ENCODE results near the gene ZNF19. TPM values are rescaled to one million over a fixed set of nuclear protein-coding genes. Genes with fewer than 3 reads are reported as not detected.

The ZNF19 gene
- total and polyA plus RNA-seq, 2 of the 8 experiments (the other 6 are each of a cell fraction or from before 2014, with no cell fraction given) = 1.5 to 3.5 TPM

DNA sequence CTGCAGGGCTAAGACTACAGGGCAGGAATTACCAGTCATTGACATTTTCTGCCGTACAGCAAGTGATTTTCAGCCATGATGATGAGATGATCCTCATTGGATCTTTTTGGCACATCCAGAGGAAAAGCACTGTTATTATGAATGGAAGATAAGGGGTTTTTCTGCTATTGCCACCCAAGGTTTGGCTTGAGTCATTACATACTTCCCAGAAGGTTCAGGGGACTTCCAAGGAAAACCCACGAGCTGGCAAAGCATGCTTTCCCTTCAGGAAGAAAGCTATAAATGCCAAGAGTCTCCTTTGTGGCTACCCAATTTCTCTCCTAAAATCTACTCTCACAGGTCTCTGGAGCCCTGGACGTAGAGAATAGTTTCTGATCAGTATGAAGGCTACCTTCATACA, 43.2 kb upstream of the ZNF19 start:
- Histone ChIP-seq H3K14ac (ENCODE audit: insufficient read length) (no peak overlapping the region), H3K4me3 (ENCODE audit: extremely low read depth in 1 of 4, insufficient read depth in 2 of 4, low read depth in 3 of 4, low read length in 4 of 4) (no peak overlapping the region), H4K5ac (ENCODE audit: insufficient read length, low read depth, low read length) (no peak overlapping the region), H4K20me1 (replicated peaks in 1 of 2; ENCODE audit: control insufficient read depth in 1 of 2, insufficient read depth in 2 of 2, low read length in 2 of 2) (no peaks in the 10 kb centered on the region), H3K36me3 (ENCODE audit: control insufficient read depth in 2 of 4, insufficient read depth in 4 of 4, low read length in 3 of 4) (peaks cover 0 to 2% (median 0%) of the 10 kb centered on the region in 4 experiments; a peak in 2 of 8 replicates), H2BK12ac (ENCODE audit: low read depth, low read length) (no peak overlapping the region), H3K4me2 (ENCODE audit: insufficient read depth in 1 of 2, low read depth in 2 of 2, low read length in 2 of 2) (no peak overlapping the region), H2BK5ac (ENCODE audit: low read depth, low read length) (no peak overlapping the region), H3K9me3 (ENCODE audit: insufficient read depth in 2 of 2, low read depth in 1 of 2, low read length in 1 of 2) (no peaks in the 10 kb centered on the region), H3K4me1 (replicated peaks in 1 of 4; ENCODE audit: control insufficient read depth in 3 of 4, insufficient read depth in 4 of 4, low read length in 3 of 4) (no peaks in the 10 kb centered on the region), H4K8ac (ENCODE audit: extremely low read depth, insufficient read depth, low read length) (no peak overlapping the region), H3K56ac (replicated peaks; ENCODE audit: insufficient read length, low read depth, low read length) (no peak overlapping the region), H3K79me1 (ENCODE audit: low read depth, low read length) (peaks cover 3% of the 10 kb centered on the region; the same call in 1 of the 2 replicates), H3K23me2 (ENCODE audit: low read depth, low read length) (no peaks in the 10 kb centered on the region), H4K91ac (replicated peaks; ENCODE audit: insufficient read length, low read length) (no peak overlapping the region), H2BK120ac (replicated peaks; ENCODE audit: low read depth, low read length) (no peak overlapping the region), H3K23ac (ENCODE audit: insufficient read length) (no peak overlapping the region), H2BK20ac (ENCODE audit: low read length) (no peak overlapping the region), H3K4ac (replicated peaks; ENCODE audit: insufficient read length, low read depth, low read length) (no peak overlapping the region), H2BK15ac (ENCODE audit: low read length) (no peak overlapping the region), H2AK5ac (ENCODE audit: low read depth, low read length) (no peak overlapping the region), H3K27me3 (replicated peaks in 1 of 4; ENCODE audit: control insufficient read depth in 3 of 4, extremely low read depth in 1 of 4, insufficient read depth in 3 of 4, low read length in 3 of 4) (no peaks in the 10 kb centered on the region), H3K79me2 (ENCODE audit: control insufficient read depth in 1 of 2, insufficient read depth in 2 of 2, low read length in 2 of 2) (0 out of 4 replicates have a peak, but pooled peaks cover 0 to 4% of the 10 kb centered on the region in 2 experiments), H2AFZ (ENCODE audit: low read length) (no peak overlapping the region), H3K27ac (ENCODE audit: low read depth, low read length) (no peak overlapping the region), H3K9ac (replicated peaks in 1 of 4; ENCODE audit: extremely low read depth in 1 of 4, low read depth in 3 of 4, low read length in 3 of 4) (no peak overlapping the region), H3K18ac (ENCODE audit: extremely low read depth, low read length) (no peak overlapping the region)
- WGBS, 2 experiments (ENCODE audit: extremely low coverage in 1 of 2, insufficient coverage in 1 of 2, insufficient read length in 1 of 2, insufficient replicate concordance in 2 of 2, low coverage in 1 of 2, low lambda C conversion rate in 2 of 2, missing lambda C conversion rate in 1 of 2) = 83% methylated on average over 3 of the region's 3 CpGs; no CpG with 5 or more reads in 1 of the 2 experiments
- TF ChIP-seq NRF1 (IDR thresholded peaks at IDR 0.05; ENCODE audit: low read depth, low read length) (no peak), SIX5 (IDR thresholded peaks at IDR 0.05; ENCODE audit: low read depth, low read length) (no peak), BCL11A (IDR thresholded peaks at IDR 0.05; ENCODE audit: low read depth in 2 of 2, low read length in 2 of 2) (no peak), EZH2 (IDR thresholded peaks at IDR 0.05; ENCODE audit: low read depth, low read length, severe bottlenecking) (no peak), RAD21 (IDR thresholded peaks at IDR 0.05 in 1 of 2, conservative IDR thresholded peaks at IDR 0.05 in 1 of 2; ENCODE audit: low read depth in 2 of 2, low read length in 2 of 2) (no peak)
- TF ChIP-seq, protein P1, sequence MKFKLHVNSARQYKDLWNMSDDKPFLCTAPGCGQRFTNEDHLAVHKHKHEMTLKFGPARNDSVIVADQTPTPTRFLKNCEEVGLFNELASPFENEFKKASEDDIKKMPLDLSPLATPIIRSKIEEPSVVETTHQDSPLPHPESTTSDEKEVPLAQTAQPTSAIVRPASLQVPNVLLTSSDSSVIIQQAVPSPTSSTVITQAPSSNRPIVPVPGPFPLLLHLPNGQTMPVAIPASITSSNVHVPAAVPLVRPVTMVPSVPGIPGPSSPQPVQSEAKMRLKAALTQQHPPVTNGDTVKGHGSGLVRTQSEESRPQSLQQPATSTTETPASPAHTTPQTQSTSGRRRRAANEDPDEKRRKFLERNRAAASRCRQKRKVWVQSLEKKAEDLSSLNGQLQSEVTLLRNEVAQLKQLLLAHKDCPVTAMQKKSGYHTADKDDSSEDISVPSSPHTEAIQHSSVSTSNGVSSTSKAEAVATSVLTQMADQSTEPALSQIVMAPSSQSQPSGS (IDR thresholded peaks at IDR 0.05; ENCODE audit: low read length) = no peak
- TF ChIP-seq, protein P2, sequence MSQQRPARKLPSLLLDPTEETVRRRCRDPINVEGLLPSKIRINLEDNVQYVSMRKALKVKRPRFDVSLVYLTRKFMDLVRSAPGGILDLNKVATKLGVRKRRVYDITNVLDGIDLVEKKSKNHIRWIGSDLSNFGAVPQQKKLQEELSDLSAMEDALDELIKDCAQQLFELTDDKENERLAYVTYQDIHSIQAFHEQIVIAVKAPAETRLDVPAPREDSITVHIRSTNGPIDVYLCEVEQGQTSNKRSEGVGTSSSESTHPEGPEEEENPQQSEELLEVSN (IDR thresholded peaks at IDR 0.05) = no peak
- TF ChIP-seq, protein P3, sequence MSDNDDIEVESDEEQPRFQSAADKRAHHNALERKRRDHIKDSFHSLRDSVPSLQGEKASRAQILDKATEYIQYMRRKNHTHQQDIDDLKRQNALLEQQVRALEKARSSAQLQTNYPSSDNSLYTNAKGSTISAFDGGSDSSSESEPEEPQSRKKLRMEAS (IDR thresholded peaks at IDR 0.05) = no peak
- no peak for DNase-seq (ENCODE audit: low read depth in 1 of 2, low spot score in 2 of 2)
- FAIRE-seq = no peak
- ChIA-PET POLR2A (ENCODE audit: partially characterized antibody) (interaction anchor here (1.2 kb wide), 1 partner anchor 93 kb away, joined by 3 read pairs; the partner anchor contains the start of gene MARVELD3), CTCF (ENCODE audit: partially characterized antibody) (interaction anchor here (0.8 to 3.9 kb wide), 6 partner anchors 17 to 221 kb away, joined by 3 to 22 read pairs (median 3); no protein-coding TSS in a partner anchor)

Data from H1 (cell line).